Smooth muscle cell (in vitro differentiated cells): ENCODE data around the gene GRB2. TPM values are rescaled to one million over a fixed set of nuclear protein-coding genes. Genes with fewer than 3 reads are reported as not detected.

Source experiments
- DNase-seq: peaks from one replicate; lab custom pipeline; 2025; ENCODE audit not compliant: unreplicated experiment; lab: John Stamatoyannopoulos, UW
- H2AFZ ChIP-seq: fragments of 200-600 bp; sonication (generic); 2 replicates; pipeline ENCODE4 v1.6.0; 2016; ENCODE audit warnings: antibody characterized with exemption, low read depth, mild to moderate bottlenecking
- H3F3A ChIP-seq: fragments of 200-600 bp; sonication (generic); 2 replicates; pipeline ENCODE4 v1.6.0; 2017; ENCODE audit warnings: antibody characterized with exemption, low read depth
- H3K27ac ChIP-seq: fragments of 200-600 bp; sonication (generic); 2 replicates; pipeline ENCODE4 v1.5.1; 2016; ENCODE audit warnings: low read depth, mild to moderate bottlenecking
- H3K27me3 ChIP-seq: fragments of 200-600 bp; sonication (generic); 2 replicates; pipeline ENCODE4 v1.6.1; 2016; ENCODE audit warnings: low read depth, mild to moderate bottlenecking
- H3K36me3 ChIP-seq: fragments of 200-600 bp; sonication (generic); 2 replicates; pipeline ENCODE4 v1.5.1; 2016; ENCODE audit warnings: low read depth
- H3K4me1 ChIP-seq: fragments of 200-600 bp; sonication (generic); 2 replicates; pipeline ENCODE4 v1.5.1; 2016; ENCODE audit warnings: low read depth
- H3K4me2 ChIP-seq: fragments of 200-600 bp; sonication (generic); 2 replicates; pipeline ENCODE4 v1.6.0; 2016; ENCODE audit warnings: mild to moderate bottlenecking
- H3K4me3 ChIP-seq: fragments of 200-600 bp; sonication (generic); 2 replicates; pipeline ENCODE4 v1.5.1; 2016; ENCODE audit warnings: mild to moderate bottlenecking
- H3K79me2 ChIP-seq: fragments of 200-600 bp; sonication (generic); 2 replicates; pipeline ENCODE4 v1.6.0; 2016; ENCODE audit warnings: low read depth, mild to moderate bottlenecking
- H3K9ac ChIP-seq: fragments of 200-600 bp; sonication (generic); 2 replicates; pipeline ENCODE4 v1.6.0; 2016; ENCODE audit warnings: low read depth
- H3K9me3 ChIP-seq: fragments of 200-600 bp; sonication (generic); replicated peaks from 2 replicates; pipeline ENCODE4 v1.5.1; 2016; ENCODE audit warnings: low read depth
- H4K20me1 ChIP-seq: fragments of 200-600 bp; sonication (generic); 2 replicates; pipeline ENCODE4 v1.6.0; 2016; ENCODE audit warnings: low read depth
- WGBS: methylation state at CpG from one replicate; pipeline ENCODE4 v1.1.7; 2016; ENCODE audit warnings: low lambda C conversion rate; 5-methylcytosine and 5-hydroxymethylcytosine counted together
- polyA plus RNA-seq: library from polyadenylated mRNA; unstranded; fragments of >200 nt; fragmentation: Nextera tagmentation; extraction: Ambion mirVana; gene quantifications from 2 replicates; pipeline ENCODE4 v1.2.1, GENCODE V29; 2016
- total RNA-seq: library from RNA; depleted of rRNA; stranded (reverse); fragments of >200 nt; gene quantifications from 2 replicates; pipeline ENCODE4 v1.2.3, GENCODE V29; 2014
- TF ChIP-seq, protein P1 (sequence below): fragments of 200-600 bp; sonication (generic); IDR thresholded peaks from 2 replicates; pipeline ENCODE4 v1.5.1; 2017; ENCODE audit warnings: borderline replicate concordance, mild to moderate bottlenecking, antibody characterized with exemption; ENCODE audit not compliant: insufficient read depth, poor library complexity, severe bottlenecking

The GRB2 gene
- total and polyA plus RNA-seq, 2 experiments from 2014 or later, result 62.4 to 80.1 TPM

GRCh38 chr17:75335315-75335714, 70.2 kb downstream of the GRB2 start:
- Histone ChIP-seq H2AFZ (no peak overlapping the region), H3K79me2 (peaks cover 66% of the 10 kb centered on the region), H3K4me1 (peaks cover 4% of the 10 kb centered on the region), H3K27ac (no peak overlapping the region), H3K4me3 (no peak overlapping the region), H3K27me3 (no peaks in the 10 kb centered on the region), H3K9ac (no peak overlapping the region), H3K36me3 (no peaks in the 10 kb centered on the region), H3F3A (peaks cover 21% of the 10 kb centered on the region), H3K9me3 (no peaks in the 10 kb centered on the region), H4K20me1 (peaks cover 93% of the 10 kb centered on the region), H3K4me2 (no peak overlapping the region)
- TF ChIP-seq, protein P1, sequence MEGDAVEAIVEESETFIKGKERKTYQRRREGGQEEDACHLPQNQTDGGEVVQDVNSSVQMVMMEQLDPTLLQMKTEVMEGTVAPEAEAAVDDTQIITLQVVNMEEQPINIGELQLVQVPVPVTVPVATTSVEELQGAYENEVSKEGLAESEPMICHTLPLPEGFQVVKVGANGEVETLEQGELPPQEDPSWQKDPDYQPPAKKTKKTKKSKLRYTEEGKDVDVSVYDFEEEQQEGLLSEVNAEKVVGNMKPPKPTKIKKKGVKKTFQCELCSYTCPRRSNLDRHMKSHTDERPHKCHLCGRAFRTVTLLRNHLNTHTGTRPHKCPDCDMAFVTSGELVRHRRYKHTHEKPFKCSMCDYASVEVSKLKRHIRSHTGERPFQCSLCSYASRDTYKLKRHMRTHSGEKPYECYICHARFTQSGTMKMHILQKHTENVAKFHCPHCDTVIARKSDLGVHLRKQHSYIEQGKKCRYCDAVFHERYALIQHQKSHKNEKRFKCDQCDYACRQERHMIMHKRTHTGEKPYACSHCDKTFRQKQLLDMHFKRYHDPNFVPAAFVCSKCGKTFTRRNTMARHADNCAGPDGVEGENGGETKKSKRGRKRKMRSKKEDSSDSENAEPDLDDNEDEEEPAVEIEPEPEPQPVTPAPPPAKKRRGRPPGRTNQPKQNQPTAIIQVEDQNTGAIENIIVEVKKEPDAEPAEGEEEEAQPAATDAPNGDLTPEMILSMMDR, result no peak
- DNase-seq, result no peak
- WGBS, result 88% methylated on average over 3 of the region's 3 CpGs

DNA sequence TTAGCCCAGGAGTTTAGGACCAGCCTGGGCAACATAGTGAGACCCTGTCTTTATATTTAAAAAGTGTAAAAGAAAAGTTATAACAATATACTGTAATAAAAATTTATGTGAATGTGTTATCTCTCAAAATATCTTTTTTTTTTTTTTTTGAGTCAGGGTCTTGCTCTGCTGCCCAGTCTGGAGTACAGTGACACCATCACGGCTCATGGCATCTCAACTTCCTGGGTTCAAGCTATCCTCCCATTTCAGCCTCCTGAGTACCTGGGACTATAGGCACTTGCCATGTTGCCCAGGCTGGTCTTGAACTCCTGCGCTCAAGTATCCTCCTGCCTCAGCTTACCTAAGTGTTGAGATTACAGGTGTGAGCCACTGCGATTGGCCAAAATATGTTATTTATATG, 70.8 kb downstream of the GRB2 start:
- no peaks in the 10 kb centered on the region for H3K27me3 ChIP-seq
- 94% methylated on average over 3 of the region's 3 CpGs for WGBS
- peaks cover 4% of the 10 kb centered on the region for H3K4me1 ChIP-seq
- H3K9ac ChIP-seq, result no peak overlapping the region
- peaks cover 18% of the 10 kb centered on the region for H3F3A ChIP-seq
- H4K20me1 ChIP-seq, result peaks cover 90% of the 10 kb centered on the region
- H3K4me3 ChIP-seq, result no peak overlapping the region
- no peaks in the 10 kb centered on the region for H3K9me3 ChIP-seq
- no peak overlapping the region for H3K4me2 ChIP-seq
- peaks cover 63% of the 10 kb centered on the region for H3K79me2 ChIP-seq
- DNase-seq, result no peak
- TF ChIP-seq, protein P1, result no peak
- H3K36me3 ChIP-seq, result no peaks in the 10 kb centered on the region
- no peak overlapping the region for H3K27ac ChIP-seq
- H2AFZ ChIP-seq, result no peak overlapping the region

- no peak overlapping the region for H3K4me3 ChIP-seq
- H3K4me1 ChIP-seq, result no peaks in the 10 kb centered on the region
- H3K27ac ChIP-seq, result no peak overlapping the region
- TF ChIP-seq, protein P1, result no peak
- WGBS, result 95% methylated on average over 6 of the region's 6 CpGs
- H3K27me3 ChIP-seq, result no peaks in the 10 kb centered on the region
- peaks cover 68% of the 10 kb centered on the region for H3K79me2 ChIP-seq
- H3F3A ChIP-seq, result peaks cover 4% of the 10 kb centered on the region
- no peak overlapping the region for H3K9ac ChIP-seq
- no peaks in the 10 kb centered on the region for H3K36me3 ChIP-seq
- no peak overlapping the region for H3K4me2 ChIP-seq
- no peaks in the 10 kb centered on the region for H3K9me3 ChIP-seq
- DNase-seq, result no peak
- no peak overlapping the region for H2AFZ ChIP-seq
- H4K20me1 ChIP-seq, result peaks cover 84% of the 10 kb centered on the region
Measured at GRCh38 chr17:75331671-75332070, 73.8 kb downstream of the GRB2 start.

DNA sequence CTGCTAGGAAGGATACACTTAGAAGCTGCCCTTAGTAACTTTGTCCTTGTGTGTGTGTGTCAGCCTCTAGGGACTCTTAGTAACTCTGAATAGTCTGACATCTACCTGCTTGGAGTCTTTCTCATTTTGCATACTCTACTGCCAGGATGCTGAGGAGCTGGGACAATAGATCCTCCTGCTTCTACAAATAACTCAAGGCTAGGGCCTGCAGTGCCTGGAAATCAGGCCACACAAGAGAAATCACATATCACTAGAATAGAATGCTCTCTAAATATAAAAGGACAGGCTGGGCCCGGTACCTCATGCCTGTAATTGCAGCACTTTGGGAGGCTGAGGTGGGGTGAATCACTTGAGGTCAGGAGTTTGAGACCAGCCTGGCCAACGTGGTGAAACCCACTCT, 77.7 kb downstream of the GRB2 start:
- H3K4me2 ChIP-seq, result no peak overlapping the region
- no peak overlapping the region for H3K9ac ChIP-seq
- H3K4me3 ChIP-seq, result no peak overlapping the region
- H3K36me3 ChIP-seq, result no peaks in the 10 kb centered on the region
- peaks cover 29% of the 10 kb centered on the region for H3K79me2 ChIP-seq
- no peaks in the 10 kb centered on the region for H3K27me3 ChIP-seq
- H2AFZ ChIP-seq, result no peak overlapping the region
- no peak for DNase-seq
- peaks cover 62% of the 10 kb centered on the region for H4K20me1 ChIP-seq
- H3F3A ChIP-seq, result peaks cover 7% of the 10 kb centered on the region
- TF ChIP-seq, protein P1, result no peak
- H3K27ac ChIP-seq, result no peak overlapping the region
- no peaks in the 10 kb centered on the region for H3K9me3 ChIP-seq
- H3K4me1 ChIP-seq, result no peaks in the 10 kb centered on the region
- 91% methylated on average over 2 of the region's 2 CpGs for WGBS
